Lower leg skin (tissue), 4 donors: ENCODE measurements around the gene OTUD3. TPM values are rescaled to one million over a fixed set of nuclear protein-coding genes. Genes with fewer than 3 reads are reported as not detected.

Source experiments
- DNase-seq, 2 donors: peaks; one replicate each; pipeline ENCODE4 v3.0.0-alpha.2; 2019; ENCODE audit warnings: low spot score in 2 of 2
- H3K4me3 ChIP-seq: fragments of 200-600 bp; sonication (generic); 2 replicates; pipeline ENCODE4 v1.5.1; 2017; ENCODE audit warnings: mild to moderate bottlenecking, low read depth; ENCODE audit not compliant: poor library complexity, severe bottlenecking
- CTCF ChIP-seq, 3 donors: fragments of 450-650 bp; IDR thresholded peaks; one replicate each; pipeline ENCODE4 v1.5.1; 2016; ENCODE audit warnings: antibody characterized with exemption in 3 of 3, mild to moderate bottlenecking in 3 of 3, moderate library complexity in 2 of 3
- POLR2A ChIP-seq, 2 donors: fragments of 450-650 bp; IDR thresholded peaks; one replicate each; pipeline ENCODE4 v1.6.1; 2016 to 2017; ENCODE audit warnings: antibody characterized with exemption in 2 of 2, mild to moderate bottlenecking in 1 of 2, moderate library complexity in 1 of 2
- WGBS, 2 donors: methylation state at CpG; one replicate each; pipeline ENCODE4 v1.1.5; 2018; 5-methylcytosine and 5-hydroxymethylcytosine counted together
- intact Hi-C: fragments of 100-400 bp; cut with DNase I; formaldehyde crosslinking; loops from one replicate; pipeline ENCODE4 v1.15.0; 2023; ENCODE audit warnings: low total_unique reads
- total RNA-seq, 4 donors: library from RNA; depleted of rRNA; stranded (reverse); fragments of >200 nt; gene quantifications; one replicate each; pipeline ENCODE4 v1.1.0, GENCODE V29; 2016

OTUD3 gene
- total RNA-seq, 4 donors from 2014 or later, result 4.7 to 5.9 (median 5.2) TPM

GRCh38 chr1:19942088-19942487 is 59.9 kb downstream of the OTUD3 start:
- DNase-seq, result no peak
- intact Hi-C loops, result no loop called here
- TF ChIP-seq CTCF (IDR thresholded peaks at IDR 0.05), result no peak
- TF ChIP-seq POLR2A (IDR thresholded peaks at IDR 0.05), result no peak
- WGBS, 2 donors, result 77 to 80% methylated on average over 3 of the region's 3 CpGs
- H3K4me3 ChIP-seq, result no peak overlapping the region

- intact Hi-C loops, result no loop called here
- no peak for DNase-seq
- TF ChIP-seq CTCF (IDR thresholded peaks at IDR 0.05) (no peak), POLR2A (IDR thresholded peaks at IDR 0.05) (no peak)
- H3K4me3 ChIP-seq, result no peak overlapping the region
- 89 to 91% methylated on average over 2 of the region's 2 CpGs for WGBS, 2 donors
These were observed 60.5 kb downstream of the OTUD3 start for GRCh38 chr1:19942657-19943056.

DNA sequence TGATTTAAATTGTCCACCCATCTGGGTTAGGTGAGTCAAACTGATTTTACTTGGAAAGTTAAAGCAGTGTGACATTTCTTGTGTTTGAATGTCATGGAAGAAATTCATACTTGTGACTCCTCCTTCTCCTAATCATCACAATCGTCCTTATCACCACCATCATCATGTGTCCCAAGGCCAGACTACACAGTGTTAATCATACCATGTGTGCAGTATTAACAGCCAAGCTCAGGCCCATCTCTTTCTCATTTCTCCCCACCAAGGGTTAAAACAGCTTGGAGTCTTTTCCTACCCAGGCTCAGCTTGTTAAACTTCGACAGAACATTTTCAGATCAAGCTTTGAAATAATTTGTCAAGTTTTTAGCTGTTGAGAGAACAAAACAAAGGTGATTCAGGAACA is 63.7 kb downstream of the OTUD3 start:
- WGBS, 2 donors, result 21 to 29% methylated on average over 2 of the region's 2 CpGs
- no peak for TF ChIP-seq CTCF (IDR thresholded peaks at IDR 0.05)
- no peak for DNase-seq
- intact Hi-C loops, result no loop called here
- no peak overlapping the region for H3K4me3 ChIP-seq

- TF ChIP-seq CTCF (IDR thresholded peaks at IDR 0.05) (no peak), POLR2A (IDR thresholded peaks at IDR 0.05) (no peak)
- WGBS, 2 donors, result 67 to 68% methylated on average over 6 of the region's 6 CpGs
These were observed 64.1 kb downstream of the OTUD3 start for GRCh38 chr1:19946331-19946751.

GRCh38 chr1:19946971-19947370 is 64.8 kb downstream of the OTUD3 start:
- DNase-seq, result no peak
- H3K4me3 ChIP-seq, result no peak overlapping the region
- no peak for TF ChIP-seq CTCF (IDR thresholded peaks at IDR 0.05)
- no peak for TF ChIP-seq POLR2A (IDR thresholded peaks at IDR 0.05)
- 73 to 79% methylated on average over 3 of the region's 3 CpGs for WGBS, 2 donors
- intact Hi-C loops, result no loop called here

More at GRCh38 chr1:19946331-19946751, 64.1 kb downstream of the OTUD3 start:
- intact Hi-C loops, result no loop called here
- no peak overlapping the region for H3K4me3 ChIP-seq
- no peak for DNase-seq

- WGBS, 2 donors, result 26 to 36% methylated on average over 2 of the region's 2 CpGs
- TF ChIP-seq POLR2A (IDR thresholded peaks at IDR 0.05), result no peak
- no peak for TF ChIP-seq CTCF (IDR thresholded peaks at IDR 0.05)
- intact Hi-C loops, result no loop called here
- no peak overlapping the region for H3K4me3 ChIP-seq
- DNase-seq, result no peak
These were observed 66.8 kb downstream of the OTUD3 start for GRCh38 chr1:19949016-19949415.
